Measurements from ENCODE around the gene GSAP.
"Not testable (repeated sequence)": the region's sequence is repeated elsewhere in the genome, so short reads cannot be mapped to it uniquely, and the experiment has no call there.

Gene GSAP

GRCh38 chr7:77346441-77346840 lies 69.7 kb downstream of the GSAP start:
- H3K4me3 ChIP-seq (ENCODE audit: extremely low read depth, insufficient read depth, low read length, poor library complexity, severe bottlenecking) = no peak overlapping the region
- H3K36me3 ChIP-seq (ENCODE audit: control insufficient read depth, insufficient read depth, low read length) = no peaks in the 10 kb centered on the region
- 71% methylated on average over 1 of the region's 3 CpGs; no CpG with 5 or more reads in 1 of the 2 experiments for WGBS, 2 experiments (ENCODE audit: insufficient coverage in 2 of 2)
- no peaks in the 10 kb centered on the region for H3K9me3 ChIP-seq (ENCODE audit: control insufficient read depth, low read length)
- H3K4me1 ChIP-seq (ENCODE audit: control insufficient read depth, insufficient read depth, low read length, poor library complexity, severe bottlenecking) = peaks cover 8% of the 10 kb centered on the region
- H3K27ac ChIP-seq (ENCODE audit: low read depth, low read length, severe bottlenecking) = no peak overlapping the region

- not testable (repeated sequence) for H3K36me3 ChIP-seq (ENCODE audit: control insufficient read depth, insufficient read depth, low read length); H3K9me3 ChIP-seq (ENCODE audit: control insufficient read depth, low read length); H3K27ac ChIP-seq (ENCODE audit: low read depth, low read length, severe bottlenecking); H3K4me1 ChIP-seq (ENCODE audit: control insufficient read depth, insufficient read depth, low read length, poor library complexity, severe bottlenecking); H3K4me3 ChIP-seq (ENCODE audit: extremely low read depth, insufficient read depth, low read length, poor library complexity, severe bottlenecking)
- WGBS, 2 experiments (ENCODE audit: insufficient coverage in 2 of 2) = 77 to 81% methylated on average over 8 to 9 of the region's 9 CpGs
These were observed 70.7 kb downstream of the GSAP start for GRCh38 chr7:77345426-77345825.

- Histone ChIP-seq H3K36me3 (ENCODE audit: control insufficient read depth, insufficient read depth, low read length) (no peaks in the 10 kb centered on the region), H3K4me1 (ENCODE audit: control insufficient read depth, insufficient read depth, low read length, poor library complexity, severe bottlenecking) (no peaks in the 10 kb centered on the region), H3K9me3 (ENCODE audit: control insufficient read depth, low read length) (no peaks in the 10 kb centered on the region), H3K27ac (ENCODE audit: low read depth, low read length, severe bottlenecking) (no peak overlapping the region), H3K4me3 (ENCODE audit: extremely low read depth, insufficient read depth, low read length, poor library complexity, severe bottlenecking) (no peak overlapping the region)
- 79 to 96% methylated on average over 3 of the region's 5 CpGs for WGBS, 2 experiments (ENCODE audit: insufficient coverage in 2 of 2)
These were observed 76.4 kb downstream of the GSAP start for GRCh38 chr7:77339726-77340125.

DNA sequence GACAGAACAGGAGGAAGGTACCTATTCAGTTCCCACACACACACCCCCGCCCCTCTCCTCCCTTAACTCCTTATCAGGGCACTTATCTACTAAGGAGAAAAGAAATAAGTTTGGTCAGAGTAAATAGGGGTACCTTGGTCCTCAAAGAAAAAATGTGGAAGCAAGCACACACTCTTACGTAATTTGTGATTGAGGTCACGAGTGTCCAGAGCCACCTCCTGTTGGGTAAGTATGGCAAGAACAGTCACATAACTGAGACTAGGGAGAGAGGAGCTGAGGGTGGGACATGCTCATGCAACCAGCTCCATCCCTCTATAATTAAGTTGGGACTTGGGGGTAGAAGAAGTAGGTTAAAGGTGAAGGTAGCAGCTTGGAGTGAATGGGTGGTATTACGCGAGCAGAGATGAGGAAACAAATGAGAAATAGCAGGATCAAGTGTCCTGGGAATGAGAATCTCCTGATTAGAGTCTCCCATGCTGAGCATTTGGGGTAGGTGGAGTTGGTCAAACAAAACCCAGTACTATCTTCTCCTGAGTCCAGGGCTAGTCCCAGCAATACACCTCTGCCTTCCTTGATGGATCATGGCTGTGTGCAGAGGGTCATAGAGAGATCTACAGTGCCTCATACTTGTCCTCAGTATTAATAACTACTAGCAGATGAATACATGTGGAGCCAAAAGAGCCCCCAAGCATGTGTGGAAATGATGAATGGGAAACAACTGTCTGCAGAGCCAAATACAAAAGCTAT lies 77.1 kb downstream of the GSAP start:
- no peak overlapping the region for H3K27ac ChIP-seq (ENCODE audit: low read depth, low read length, severe bottlenecking)
- 86 to 95% methylated on average over 4 of the region's 5 CpGs for WGBS, 2 experiments (ENCODE audit: insufficient coverage in 2 of 2)
- H3K9me3 ChIP-seq (ENCODE audit: control insufficient read depth, low read length) = no peaks in the 10 kb centered on the region
- H3K4me1 ChIP-seq (ENCODE audit: control insufficient read depth, insufficient read depth, low read length, poor library complexity, severe bottlenecking) = no peaks in the 10 kb centered on the region
- H3K4me3 ChIP-seq (ENCODE audit: extremely low read depth, insufficient read depth, low read length, poor library complexity, severe bottlenecking) = no peak overlapping the region
- H3K36me3 ChIP-seq (ENCODE audit: control insufficient read depth, insufficient read depth, low read length) = no peaks in the 10 kb centered on the region

GRCh38 chr7:77338260-77338659 lies 77.9 kb downstream of the GSAP start:
- no peak overlapping the region for H3K27ac ChIP-seq (ENCODE audit: low read depth, low read length, severe bottlenecking)
- H3K4me3 ChIP-seq (ENCODE audit: extremely low read depth, insufficient read depth, low read length, poor library complexity, severe bottlenecking) = no peak overlapping the region
- no peaks in the 10 kb centered on the region for H3K36me3 ChIP-seq (ENCODE audit: control insufficient read depth, insufficient read depth, low read length)
- no CpG with 5 or more reads among the region's 4 CpGs for WGBS, 2 experiments (ENCODE audit: insufficient coverage in 2 of 2)
- H3K4me1 ChIP-seq (ENCODE audit: control insufficient read depth, insufficient read depth, low read length, poor library complexity, severe bottlenecking) = no peaks in the 10 kb centered on the region
- no peaks in the 10 kb centered on the region for H3K9me3 ChIP-seq (ENCODE audit: control insufficient read depth, low read length)

GRCh38 chr7:77337456-77337990 lies 78.6 kb downstream of the GSAP start:
- Histone ChIP-seq H3K4me3 (ENCODE audit: extremely low read depth, insufficient read depth, low read length, poor library complexity, severe bottlenecking) (no peak overlapping the region), H3K36me3 (ENCODE audit: control insufficient read depth, insufficient read depth, low read length) (no peaks in the 10 kb centered on the region), H3K27ac (ENCODE audit: low read depth, low read length, severe bottlenecking) (no peak overlapping the region), H3K4me1 (ENCODE audit: control insufficient read depth, insufficient read depth, low read length, poor library complexity, severe bottlenecking) (no peaks in the 10 kb centered on the region), H3K9me3 (ENCODE audit: control insufficient read depth, low read length) (no peaks in the 10 kb centered on the region)
- 73% methylated on average over 2 of the region's 2 CpGs; no CpG with 5 or more reads in 1 of the 2 experiments for WGBS, 2 experiments (ENCODE audit: insufficient coverage in 2 of 2)

DNA sequence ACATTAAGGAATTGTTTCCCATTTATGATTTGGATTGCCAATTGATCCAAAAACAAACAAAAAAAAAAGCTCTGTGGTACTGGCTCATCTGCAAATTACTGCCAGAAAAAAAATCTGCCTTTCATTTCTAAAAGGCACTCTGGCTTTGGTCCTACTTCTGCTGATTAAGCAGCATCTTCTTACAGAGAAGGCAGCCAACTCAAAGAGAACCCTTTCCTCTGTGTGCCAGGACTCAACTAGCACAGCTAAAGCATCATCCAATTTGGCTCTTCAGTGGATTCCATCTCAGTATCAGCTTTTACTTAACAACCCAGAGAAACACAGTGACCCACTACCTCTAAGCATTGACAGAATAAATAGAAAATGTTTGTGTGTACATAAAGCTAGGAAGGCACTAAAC lies 80.6 kb downstream of the GSAP start:
- H3K36me3 ChIP-seq (ENCODE audit: control insufficient read depth, insufficient read depth, low read length) = no peaks in the 10 kb centered on the region
- H3K4me3 ChIP-seq (ENCODE audit: extremely low read depth, insufficient read depth, low read length, poor library complexity, severe bottlenecking) = no peak overlapping the region
- no peaks in the 10 kb centered on the region for H3K9me3 ChIP-seq (ENCODE audit: control insufficient read depth, low read length)
- no peaks in the 10 kb centered on the region for H3K4me1 ChIP-seq (ENCODE audit: control insufficient read depth, insufficient read depth, low read length, poor library complexity, severe bottlenecking)
- H3K27ac ChIP-seq (ENCODE audit: low read depth, low read length, severe bottlenecking) = no peak overlapping the region

GRCh38 chr7:77334039-77334438 lies 82.1 kb downstream of the GSAP start:
- WGBS, 2 experiments (ENCODE audit: insufficient coverage in 2 of 2) = 86 to 92% methylated on average over 1 to 2 of the region's 2 CpGs
- not testable (repeated sequence) for H3K9me3 ChIP-seq (ENCODE audit: control insufficient read depth, low read length); H3K4me1 ChIP-seq (ENCODE audit: control insufficient read depth, insufficient read depth, low read length, poor library complexity, severe bottlenecking); H3K4me3 ChIP-seq (ENCODE audit: extremely low read depth, insufficient read depth, low read length, poor library complexity, severe bottlenecking); H3K36me3 ChIP-seq (ENCODE audit: control insufficient read depth, insufficient read depth, low read length); H3K27ac ChIP-seq (ENCODE audit: low read depth, low read length, severe bottlenecking)

DNA sequence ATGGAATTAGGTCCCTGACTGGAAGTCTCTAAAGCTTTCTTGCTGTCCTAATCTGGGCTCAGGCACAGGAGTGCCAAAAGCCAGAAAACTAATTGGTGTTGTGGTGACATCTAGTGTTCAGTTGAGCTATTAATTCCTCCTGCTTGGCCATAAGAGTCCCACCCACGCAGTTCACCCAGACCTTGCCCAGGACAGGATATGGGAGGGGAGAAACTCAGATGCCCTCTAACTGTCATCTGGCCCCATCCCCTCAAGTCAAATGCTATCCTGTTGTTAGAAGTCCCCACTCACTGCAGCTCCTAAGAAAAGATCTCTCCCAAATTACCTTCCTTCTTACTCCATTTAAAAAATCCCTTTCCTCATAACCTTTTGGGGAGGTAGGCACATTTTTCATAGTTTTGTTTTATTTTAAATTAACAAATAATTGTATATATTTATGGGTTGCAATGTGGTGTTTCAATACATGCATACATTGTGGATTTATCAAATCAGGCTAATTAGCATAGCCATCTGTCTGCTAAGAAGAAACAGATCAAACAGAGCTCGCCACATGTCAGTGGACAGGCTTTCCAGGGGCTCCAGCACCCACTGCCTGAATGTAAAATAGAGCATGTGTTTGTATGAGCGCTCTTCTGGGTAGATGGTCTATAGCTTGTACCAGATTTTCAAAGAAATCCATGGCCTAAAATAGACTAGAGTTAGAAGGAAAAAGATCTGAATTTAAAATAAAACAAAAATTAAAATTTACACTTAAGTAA lies 84.0 kb downstream of the GSAP start:
- H3K36me3 ChIP-seq (ENCODE audit: control insufficient read depth, insufficient read depth, low read length) = no peaks in the 10 kb centered on the region
- WGBS, 2 experiments (ENCODE audit: insufficient coverage in 2 of 2) = 0% methylated on average over 1 of the region's 3 CpGs; no CpG with 5 or more reads in 1 of the 2 experiments
- no peaks in the 10 kb centered on the region for H3K9me3 ChIP-seq (ENCODE audit: control insufficient read depth, low read length)
- H3K27ac ChIP-seq (ENCODE audit: low read depth, low read length, severe bottlenecking) = no peak overlapping the region
- no peaks in the 10 kb centered on the region for H3K4me1 ChIP-seq (ENCODE audit: control insufficient read depth, insufficient read depth, low read length, poor library complexity, severe bottlenecking)
- no peak overlapping the region for H3K4me3 ChIP-seq (ENCODE audit: extremely low read depth, insufficient read depth, low read length, poor library complexity, severe bottlenecking)

DNA sequence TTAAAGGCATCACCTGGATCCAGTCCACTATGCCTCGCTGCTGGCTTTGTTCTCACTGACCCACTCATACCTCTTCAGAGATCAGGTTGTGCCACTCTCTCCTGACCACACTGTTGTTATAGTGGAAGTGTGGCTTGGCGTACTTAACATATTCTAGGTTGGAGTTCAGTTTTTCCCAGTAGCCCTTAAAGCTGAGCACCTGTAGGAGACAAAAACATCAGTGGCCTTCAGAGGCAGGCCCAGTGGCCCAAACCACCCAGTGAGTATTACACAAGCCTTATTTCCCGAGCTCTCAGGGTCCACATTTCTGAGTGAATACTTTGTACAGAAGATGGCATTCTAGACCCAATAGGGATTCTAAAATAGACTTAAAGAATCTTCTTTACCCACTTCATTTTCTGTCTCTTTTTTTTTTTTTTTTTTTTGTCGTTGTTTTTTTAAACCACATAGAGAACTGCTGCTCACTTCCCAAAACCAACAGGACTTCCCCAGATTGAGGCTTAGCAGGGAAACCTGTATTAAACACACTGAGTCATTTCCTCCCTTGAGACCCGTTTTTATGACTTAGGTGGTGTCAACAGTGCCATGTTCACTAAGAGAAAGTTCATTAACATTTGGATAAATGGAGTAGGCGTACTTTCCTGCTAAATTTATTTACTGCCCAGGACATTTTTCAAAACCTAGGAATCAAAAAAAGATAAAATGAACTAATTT lies 85.8 kb downstream of the GSAP start:
- Histone ChIP-seq H3K9me3 (ENCODE audit: control insufficient read depth, low read length) (no peaks in the 10 kb centered on the region), H3K36me3 (ENCODE audit: control insufficient read depth, insufficient read depth, low read length) (no peaks in the 10 kb centered on the region), H3K4me1 (ENCODE audit: control insufficient read depth, insufficient read depth, low read length, poor library complexity, severe bottlenecking) (no peaks in the 10 kb centered on the region), H3K4me3 (ENCODE audit: extremely low read depth, insufficient read depth, low read length, poor library complexity, severe bottlenecking) (no peak overlapping the region), H3K27ac (ENCODE audit: low read depth, low read length, severe bottlenecking) (no peak overlapping the region)
- 100% methylated on average over 1 of the region's 6 CpGs; no CpG with 5 or more reads in 1 of the 2 experiments for WGBS, 2 experiments (ENCODE audit: insufficient coverage in 2 of 2)

All from mesodermal cell (in vitro differentiated cells).